ENCODE data around the gene HSPA8.

DNA sequence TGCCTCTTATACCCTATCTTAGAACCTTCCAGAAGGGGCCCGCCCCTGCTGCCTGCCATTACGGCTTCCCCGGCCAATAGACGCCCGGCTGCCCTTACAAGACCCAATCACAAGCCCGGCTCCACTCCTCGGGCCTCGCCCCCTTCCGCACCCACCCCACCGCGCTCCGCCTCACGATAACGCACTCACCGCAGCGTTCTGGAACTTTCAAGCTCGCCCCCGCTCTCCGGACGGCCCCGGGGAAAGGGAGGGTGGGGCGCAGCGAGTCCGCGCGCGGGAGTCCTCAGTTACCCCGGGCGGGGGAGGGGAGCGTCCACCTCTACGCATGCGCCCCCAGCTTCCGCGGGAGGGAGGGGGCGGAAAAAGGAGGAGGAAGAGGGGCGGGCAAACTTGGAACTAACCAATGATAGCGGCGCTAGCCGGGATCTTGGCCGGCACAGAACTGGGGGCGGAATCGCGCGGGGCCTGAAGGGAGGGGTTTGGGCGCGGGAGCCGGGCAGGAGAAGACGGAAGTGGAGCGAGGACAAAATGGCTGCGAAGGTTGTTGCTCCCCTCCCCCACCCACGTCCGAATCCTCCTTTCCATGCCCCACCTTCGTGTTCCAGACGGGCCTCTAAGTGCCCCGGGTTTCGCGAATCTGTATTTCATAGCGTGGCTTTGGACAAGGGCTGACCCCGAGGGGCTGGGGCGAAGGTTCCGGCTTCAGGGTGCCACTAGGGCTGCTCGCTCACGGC is 389 bp upstream of the HSPA8 start:
- TF ChIP-seq CTCF (IDR thresholded peaks at IDR 0.05) (peak; percentile 3 to 12 (median 8)), POLR2AphosphoS5 (IDR thresholded peaks at IDR 0.05) (peak; percentile 65 to 87 (median 83)), POLR2A (IDR thresholded peaks at IDR 0.05) (peak; percentile 76)

Measured in breast epithelium (tissue), 3 donors.